Muscle layer of duodenum (tissue), 2 donors: ENCODE results near the gene PCSK4.

Experiments
- H3K27ac ChIP-seq: one replicate; pipeline ENCODE4 v1.7.0; 2013; ENCODE audit warnings: mild to moderate bottlenecking, low read length
- H3K27me3 ChIP-seq: one replicate; pipeline ENCODE4 v1.7.0; 2013; ENCODE audit warnings: low read depth, mild to moderate bottlenecking, control low read depth, low read length
- H3K36me3 ChIP-seq, 2 donors: one replicate each; pipeline ENCODE4 v1.7.0; 2013; ENCODE audit warnings: low read length in 2 of 2, control low read depth in 1 of 2, mild to moderate bottlenecking in 1 of 2; ENCODE audit not compliant: insufficient read depth in 2 of 2, control insufficient read depth in 1 of 2
- H3K4me1 ChIP-seq, 2 donors: one replicate each; pipeline ENCODE4 v1.7.0; 2013; ENCODE audit warnings: low read length in 2 of 2, mild to moderate bottlenecking in 2 of 2, control low read depth in 1 of 2, moderate library complexity in 1 of 2; ENCODE audit not compliant: insufficient read depth in 2 of 2, control insufficient read depth in 1 of 2
- H3K4me3 ChIP-seq, 2 donors: one replicate each; pipeline ENCODE4 v1.7.0; 2013; ENCODE audit warnings: low read length in 2 of 2, low read depth in 1 of 2, mild to moderate bottlenecking in 1 of 2
- H3K9me3 ChIP-seq, 2 donors: one replicate each; pipeline ENCODE4 v1.7.0; 2013; ENCODE audit warnings: low read length in 2 of 2, control low read depth in 1 of 2, mild to moderate bottlenecking in 1 of 2; ENCODE audit not compliant: control insufficient read depth in 1 of 2
- donor health status: healthy.

The PCSK4 gene

GRCh38 chr19:1465191-1466016 lies 24.7 kb downstream of the PCSK4 start:
- peaks cover 21% of the 10 kb centered on the region for H3K27me3 ChIP-seq
- H3K4me3 ChIP-seq = no peak overlapping the region
- no peaks in the 10 kb centered on the region for H3K9me3 ChIP-seq
- H3K4me1 ChIP-seq = peaks cover 0 to 46% of the 10 kb centered on the region in 2 donors
- H3K36me3 ChIP-seq = peaks cover 0 to 7% of the 10 kb centered on the region in 2 donors
- H3K27ac ChIP-seq = no peak overlapping the region

DNA sequence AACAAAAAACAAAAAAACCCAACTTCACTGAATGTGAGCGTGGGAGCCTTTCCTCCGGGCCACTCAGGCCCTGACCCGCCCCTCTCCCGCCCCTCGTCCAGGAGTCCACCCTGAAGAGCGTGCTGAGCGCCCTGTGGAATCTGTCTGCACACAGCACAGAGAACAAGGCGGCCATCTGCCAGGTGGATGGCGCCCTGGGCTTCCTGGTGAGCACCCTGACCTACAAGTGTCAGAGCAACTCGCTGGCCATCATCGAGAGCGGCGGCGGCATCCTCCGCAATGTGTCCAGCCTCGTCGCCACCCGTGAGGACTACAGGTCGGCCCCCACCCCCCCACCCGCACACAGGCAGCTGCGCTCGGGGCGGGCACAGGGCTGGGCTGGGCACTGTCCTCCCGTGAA lies 28.3 kb downstream of the PCSK4 start:
- peaks cover 12% of the 10 kb centered on the region for H3K27me3 ChIP-seq
- no peak overlapping the region for H3K4me3 ChIP-seq
- H3K27ac ChIP-seq = no peak overlapping the region
- no peaks in the 10 kb centered on the region for H3K9me3 ChIP-seq
- H3K36me3 ChIP-seq = peaks cover 0 to 15% of the 10 kb centered on the region in 2 donors
- H3K4me1 ChIP-seq = peaks cover 0 to 19% of the 10 kb centered on the region in 2 donors

DNA sequence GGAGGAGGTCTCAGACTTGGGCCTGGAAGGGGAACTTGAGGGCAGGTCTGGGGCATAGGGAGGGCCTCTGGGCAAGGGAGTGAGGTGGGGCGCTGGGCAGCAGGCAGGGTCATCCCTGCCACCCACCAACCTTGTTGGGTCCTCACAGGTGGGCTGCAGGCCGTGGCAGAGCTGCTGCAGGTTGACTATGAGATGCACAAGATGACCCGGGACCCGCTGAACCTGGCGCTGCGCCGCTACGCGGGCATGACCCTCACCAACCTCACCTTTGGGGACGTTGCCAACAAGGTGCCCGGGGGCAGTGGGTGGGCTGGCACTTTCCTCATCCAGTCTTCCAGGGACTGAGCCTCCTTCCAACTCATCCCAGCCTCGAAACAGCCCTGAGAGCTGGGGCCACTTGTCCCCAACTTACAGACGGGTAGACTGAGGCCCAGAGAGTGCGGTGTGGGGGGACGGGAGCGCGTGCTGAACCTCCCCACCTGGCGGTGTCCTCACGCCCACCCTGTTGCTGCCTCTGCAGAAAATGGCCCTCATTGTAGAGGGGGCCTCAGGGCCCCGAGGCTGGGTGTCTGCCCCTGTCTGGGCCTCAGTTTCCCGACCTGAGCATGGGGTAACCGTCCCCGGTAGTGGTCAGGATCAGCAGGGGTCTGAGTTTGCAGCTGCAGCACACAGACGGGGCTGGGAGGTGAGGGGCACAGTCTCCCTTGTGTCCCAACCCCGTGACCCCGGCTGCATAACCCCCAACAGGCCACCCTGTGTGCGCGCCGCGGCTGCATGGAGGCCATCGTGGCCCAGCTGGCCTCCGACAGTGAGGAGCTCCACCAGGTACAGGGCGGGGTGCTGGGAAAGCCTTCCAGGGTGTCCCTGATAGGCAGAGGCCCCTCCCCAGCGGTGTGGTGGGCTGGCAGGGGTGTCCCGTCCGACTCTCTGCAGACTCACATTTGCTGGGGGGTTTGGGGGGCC lies 29.8 kb downstream of the PCSK4 start:
- Histone ChIP-seq H3K36me3 (peaks cover 0 to 15% of the 10 kb centered on the region in 2 donors), H3K4me3 (no peak overlapping the region), H3K27ac (no peak overlapping the region), H3K4me1 (peaks cover 0 to 19% of the 10 kb centered on the region in 2 donors), H3K9me3 (no peaks in the 10 kb centered on the region), H3K27me3 (peaks cover 16% of the 10 kb centered on the region)

- Histone ChIP-seq H3K27ac (no peak overlapping the region), H3K36me3 (peaks cover 0 to 15% of the 10 kb centered on the region in 2 donors), H3K4me1 (peaks cover 0 to 21% of the 10 kb centered on the region in 2 donors), H3K27me3 (peaks cover 16% of the 10 kb centered on the region), H3K4me3 (no peak overlapping the region), H3K9me3 (no peaks in the 10 kb centered on the region)
Observed at GRCh38 chr19:1459479-1459878, 30.7 kb downstream of the PCSK4 start.

DNA sequence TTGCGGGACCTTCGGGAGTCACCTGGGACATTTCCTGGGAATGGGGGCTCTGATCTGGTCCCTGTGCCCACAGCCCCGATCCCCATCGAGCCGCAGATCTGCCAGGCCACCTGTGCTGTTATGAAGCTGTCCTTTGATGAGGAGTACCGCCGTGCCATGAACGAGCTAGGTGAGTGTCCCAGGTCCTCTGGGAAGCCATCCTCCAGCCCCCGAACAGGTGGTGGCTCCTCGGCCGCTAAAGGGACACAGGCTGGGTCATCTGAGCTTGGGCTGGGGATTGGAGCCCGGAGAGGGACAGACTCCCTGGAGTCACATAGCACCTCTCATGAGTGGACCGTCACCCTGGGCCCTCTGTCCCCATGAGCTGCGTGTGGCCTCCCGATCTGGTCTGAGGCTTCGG lies 32.3 kb downstream of the PCSK4 start:
- Histone ChIP-seq H3K9me3 (no peaks in the 10 kb centered on the region), H3K36me3 (peaks cover 0 to 15% of the 10 kb centered on the region in 2 donors), H3K27ac (no peak overlapping the region), H3K4me1 (peaks cover 0 to 27% of the 10 kb centered on the region in 2 donors), H3K4me3 (no peak overlapping the region), H3K27me3 (peaks cover 17% of the 10 kb centered on the region)

DNA sequence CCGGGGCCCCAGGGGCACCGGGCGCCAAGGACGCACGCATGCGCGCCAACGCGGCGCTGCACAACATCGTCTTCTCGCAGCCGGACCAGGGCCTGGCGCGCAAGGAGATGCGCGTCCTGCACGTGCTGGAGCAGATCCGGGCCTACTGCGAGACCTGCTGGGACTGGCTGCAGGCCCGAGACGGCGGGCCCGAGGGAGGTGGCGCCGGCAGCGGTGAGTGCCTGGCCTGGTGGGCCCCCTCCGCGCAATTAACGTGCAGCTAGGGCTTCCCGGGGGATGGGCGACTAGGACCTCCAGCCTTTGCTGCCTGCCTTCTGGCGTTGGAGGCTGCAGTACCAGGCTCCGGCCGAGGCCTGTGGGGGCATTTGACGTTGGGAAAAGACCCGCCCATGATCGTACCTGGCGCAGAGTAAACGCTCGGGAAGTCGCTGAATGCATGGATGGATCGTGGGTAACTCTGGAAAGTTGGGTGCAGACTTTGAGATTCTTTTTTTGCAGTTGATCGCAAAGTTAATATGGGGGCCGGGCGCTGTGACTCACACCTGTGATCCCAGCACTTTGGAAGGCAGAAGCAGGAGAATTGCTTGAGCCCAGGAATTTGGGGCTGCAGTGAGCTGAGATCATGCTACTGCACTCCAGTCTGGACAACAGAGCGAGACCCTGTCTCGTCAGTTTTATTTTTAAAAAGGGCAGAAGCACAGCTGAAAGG lies 33.0 kb downstream of the PCSK4 start:
- Histone ChIP-seq H3K27me3 (peaks cover 24% of the 10 kb centered on the region), H3K27ac (no peak overlapping the region), H3K9me3 (no peaks in the 10 kb centered on the region), H3K36me3 (peaks cover 0 to 15% of the 10 kb centered on the region in 2 donors), H3K4me3 (no peak overlapping the region), H3K4me1 (peaks cover 0 to 30% of the 10 kb centered on the region in 2 donors)

- H3K27me3 ChIP-seq = peaks cover 32% of the 10 kb centered on the region
- H3K4me1 ChIP-seq = peaks cover 0 to 30% of the 10 kb centered on the region in 2 donors
- peaks cover 0 to 15% of the 10 kb centered on the region in 2 donors for H3K36me3 ChIP-seq
- H3K4me3 ChIP-seq = no peak overlapping the region
- no peak overlapping the region for H3K27ac ChIP-seq
- H3K9me3 ChIP-seq = no peaks in the 10 kb centered on the region
Observed at GRCh38 chr19:1456121-1456900, 33.8 kb downstream of the PCSK4 start.

GRCh38 chr19:1455336-1456120 lies 34.6 kb downstream of the PCSK4 start:
- Histone ChIP-seq H3K36me3 (peaks cover 0 to 9% of the 10 kb centered on the region in 2 donors), H3K9me3 (no peaks in the 10 kb centered on the region), H3K4me3 (no peak overlapping the region), H3K27ac (no peak overlapping the region), H3K4me1 (peaks cover 0 to 30% of the 10 kb centered on the region in 2 donors), H3K27me3 (peaks cover 40% of the 10 kb centered on the region)

DNA sequence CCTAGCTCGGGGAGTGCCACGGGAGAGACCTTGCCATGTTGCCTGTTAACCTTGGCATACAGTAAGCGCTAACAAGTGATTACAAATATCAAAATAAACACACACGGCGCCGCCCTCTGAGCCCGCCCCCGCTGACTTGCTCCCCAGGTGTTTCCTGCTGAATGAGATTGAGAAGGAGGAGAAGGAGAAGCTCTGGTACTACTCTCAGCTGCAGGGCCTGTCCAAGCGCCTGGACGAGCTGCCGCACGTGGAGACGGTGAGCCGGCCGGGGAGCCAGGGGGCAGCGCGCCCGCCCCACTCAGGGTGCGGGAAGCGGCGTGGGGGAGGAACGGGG lies 35.2 kb downstream of the PCSK4 start:
- peaks cover 45% of the 10 kb centered on the region for H3K27me3 ChIP-seq

More for the DNA sequence above, 35.2 kb downstream of the PCSK4 start:
- no peak overlapping the region for H3K4me3 ChIP-seq
- peaks cover 0 to 34% of the 10 kb centered on the region in 2 donors for H3K4me1 ChIP-seq
- no peak overlapping the region for H3K27ac ChIP-seq
- H3K36me3 ChIP-seq = peaks cover 0 to 4% of the 10 kb centered on the region in 2 donors
- H3K9me3 ChIP-seq = no peaks in the 10 kb centered on the region
